SK-N-SH (cell line): Measurements from ENCODE around the gene SLC47A1. TPM values are rescaled to one million over a fixed set of nuclear protein-coding genes. Genes with fewer than 3 reads are reported as not detected.

Experiments used
- CTCF ChIA-PET: fragments of 300-600, 350-600 bp; formaldehyde crosslinking; extraction: SDS; loops from one replicate; lab custom pipeline; 2021; lab: Yijun Ruan, JAX
- POLR2A ChIA-PET: fragments of 350-600 bp; sonication (Branson Sonifier 250); formaldehyde crosslinking; extraction: SDS; loops from one replicate; lab custom pipeline; 2020; ENCODE audit warnings: antibody characterized with exemption, inconsistent platforms; lab: Yijun Ruan, JAX
- DNase-seq: peaks from one replicate; pipeline ENCODE4 v3.0.0; 2012
- H2AFZ ChIP-seq: fragments of 200-600 bp; sonication (generic); 2 replicates; pipeline ENCODE4 v1.8.1; 2016; ENCODE audit warnings: antibody characterized with exemption, mild to moderate bottlenecking, low read depth
- H3F3A ChIP-seq: fragments of 200-600 bp; sonication (generic); replicated peaks from 2 replicates; pipeline ENCODE3; 2016; ENCODE audit warnings: antibody characterized with exemption, mild to moderate bottlenecking; ENCODE audit not compliant: insufficient read depth
- H3K27ac ChIP-seq, 2 experiments: fragments of 200-500 bp in 1 of 2; fragments of 200-600 bp in 1 of 2; sonication (Bioruptor generic) in 1 of 2; sonication (generic), shearing (Covaris generic) in 1 of 2; 2 replicates each; pipeline versions ENCODE4 v1.5.1 to v1.6.1; 2014 to 2016; ENCODE audit warnings: low read depth in 2 of 2, inconsistent platforms in 1 of 2, low read length in 1 of 2, mild to moderate bottlenecking in 1 of 2, mixed read lengths in 1 of 2
- H3K27me3 ChIP-seq: fragments of 200-600 bp; sonication (generic), shearing (Covaris generic); 2 replicates; pipeline ENCODE4 v1.6.1; 2016; ENCODE audit warnings: mixed run types; ENCODE audit not compliant: insufficient read depth
- H3K36me3 ChIP-seq, 2 experiments: fragments of 200-500 bp in 1 of 2; fragments of 200-600 bp in 1 of 2; sonication (Bioruptor generic) in 1 of 2; sonication (generic) in 1 of 2; replicated peaks in 1 of 2; 2 replicates each; pipeline versions ENCODE3 to v1.5.1; 2014 to 2016; ENCODE audit warnings: low read length in 1 of 2, mild to moderate bottlenecking in 1 of 2; ENCODE audit not compliant: insufficient read depth in 2 of 2, control insufficient read depth in 1 of 2
- H3K4me1 ChIP-seq, 2 experiments: fragments of 200-500 bp in 1 of 2; fragments of 200-600 bp in 1 of 2; sonication (Bioruptor generic) in 1 of 2; sonication (generic), shearing (Covaris generic) in 1 of 2; 2 replicates each; pipeline versions ENCODE4 v1.5.1 to v1.6.1; 2014 to 2016; ENCODE audit warnings: low read depth in 1 of 2, low read length in 1 of 2, mixed run types in 1 of 2; ENCODE audit not compliant: insufficient read depth in 2 of 2, control insufficient read depth in 1 of 2
- H3K4me2 ChIP-seq: fragments of 200-600 bp; sonication (generic), shearing (Covaris generic); 2 replicates; pipeline ENCODE4 v1.6.1; 2017; ENCODE audit warnings: mixed run types
- H3K4me3 ChIP-seq, 2 experiments: fragments of 200-500 bp in 1 of 2; fragments of 200-600 bp in 1 of 2; sonication (Bioruptor generic) in 1 of 2; sonication (generic), shearing (Covaris generic) in 1 of 2; 2 replicates each; pipeline versions ENCODE4 v1.5.1 to v1.8.1; 2014 to 2016; ENCODE audit warnings: low read depth in 2 of 2, inconsistent platforms in 1 of 2, low read length in 1 of 2, mild to moderate bottlenecking in 1 of 2, mixed read lengths in 1 of 2, moderate library complexity in 1 of 2
- H3K79me2 ChIP-seq: fragments of 200-600 bp; sonication (generic); 2 replicates; pipeline ENCODE4 v1.8.1; 2017; ENCODE audit warnings: mild to moderate bottlenecking; ENCODE audit not compliant: insufficient read depth
- H3K9ac ChIP-seq: fragments of 200-600 bp; sonication (generic); 2 replicates; pipeline ENCODE4 v1.6.1; 2017; ENCODE audit warnings: mixed run types
- H3K9me2 ChIP-seq: fragments of 200-600 bp; sonication (generic); 2 replicates; pipeline ENCODE4 v1.6.1; 2017; ENCODE audit warnings: mixed run types
- H3K9me3 ChIP-seq: fragments of 200-600 bp; sonication (generic); 2 replicates; pipeline ENCODE4 v1.6.1; 2017; ENCODE audit warnings: mixed run types, mild to moderate bottlenecking, moderate library complexity
- H4K20me1 ChIP-seq: fragments of 200-600 bp; sonication (generic); 2 replicates; pipeline ENCODE4 v1.6.1; 2017; ENCODE audit warnings: mild to moderate bottlenecking, mixed run types; ENCODE audit not compliant: insufficient read depth
- CHD2 ChIP-seq: fragments of 150-350 bp; IDR thresholded peaks from 2 replicates; pipeline ENCODE4 v1.6.1; 2018; ENCODE audit warnings: low read length; ENCODE audit not compliant: partially characterized antibody
- ELF1 ChIP-seq: IDR thresholded peaks from 2 replicates; pipeline ENCODE4 v1.4.0; 2012
- EP300 ChIP-seq, 2 experiments: IDR thresholded peaks; 2 replicates each; pipeline versions ENCODE4 v1.4.0 to v1.6.1; 2012; ENCODE audit warnings: borderline replicate concordance in 1 of 2, low read depth in 1 of 2, low read length in 1 of 2
- EZH2phosphoT487 ChIP-seq: fragments of 200-600 bp; sonication (generic); IDR thresholded peaks from 2 replicates; pipeline ENCODE4 v1.6.1; 2017; ENCODE audit warnings: low read depth, mixed run types, mild to moderate bottlenecking, antibody characterized with exemption, moderate library complexity, borderline replicate concordance
- FOSL2 ChIP-seq: IDR thresholded peaks from 2 replicates; pipeline ENCODE4 v1.4.0; 2012; ENCODE audit warnings: low read depth, mild to moderate bottlenecking, moderate library complexity, borderline replicate concordance
- FOXJ3 ChIP-seq: sonication (generic); formaldehyde crosslinking; IDR thresholded peaks from 2 replicates; pipeline ENCODE4 v1.5.1; 2020; ENCODE audit warnings: mild to moderate bottlenecking, missing genetic modification reagents
- GABPA ChIP-seq: IDR thresholded peaks from 2 replicates; pipeline ENCODE4 v1.4.0; 2012; ENCODE audit warnings: low read depth, mild to moderate bottlenecking
- GATA2 ChIP-seq: sonication (generic); formaldehyde crosslinking; IDR thresholded peaks from 2 replicates; pipeline ENCODE4 v1.5.0; 2020; ENCODE audit warnings: mild to moderate bottlenecking, missing genetic modification reagents
- IRF3 ChIP-seq: fragments of 150-350 bp; IDR thresholded peaks from 2 replicates; pipeline ENCODE4 v1.6.1; 2016; ENCODE audit warnings: mild to moderate bottlenecking, low read depth, low read length
- JUND ChIP-seq: IDR thresholded peaks from 2 replicates; pipeline ENCODE4 v1.4.0; 2012
- MAX ChIP-seq: IDR thresholded peaks from 2 replicates; pipeline ENCODE4 v1.4.0; 2012; ENCODE audit warnings: low read depth
- MEF2A ChIP-seq: IDR thresholded peaks from 2 replicates; pipeline ENCODE4 v1.4.0; 2012; ENCODE audit warnings: low read depth, borderline replicate concordance
- MXI1 ChIP-seq: IDR thresholded peaks from 2 replicates; pipeline ENCODE4 v1.6.1; 2012; ENCODE audit warnings: mild to moderate bottlenecking, low read depth, low read length, improper control_type of control experiment
- NFIC ChIP-seq: IDR thresholded peaks from 2 replicates; pipeline ENCODE4 v1.4.0; 2012; ENCODE audit warnings: borderline replicate concordance
- PBX3 ChIP-seq: IDR thresholded peaks from 2 replicates; pipeline ENCODE4; 2012
- POLR2AphosphoS5 ChIP-seq: IDR thresholded peaks from 2 replicates; pipeline ENCODE4 v1.6.1; 2012; ENCODE audit warnings: low read depth, low read length
- RAD21 ChIP-seq: IDR thresholded peaks from 2 replicates; pipeline ENCODE4 v1.6.1; 2012; ENCODE audit warnings: mild to moderate bottlenecking, low read length
- RCOR1 ChIP-seq: fragments of 150-350 bp; IDR thresholded peaks from 2 replicates; pipeline ENCODE4 v1.6.1; 2017; ENCODE audit warnings: antibody characterized with exemption, low read length
- RFX5 ChIP-seq: IDR thresholded peaks from 2 replicates; pipeline ENCODE4 v1.6.1; 2012; ENCODE audit warnings: mild to moderate bottlenecking, improper control_type of control experiment, low read length
- TAF1 ChIP-seq: IDR thresholded peaks from 2 replicates; pipeline ENCODE4 v1.6.1; 2012; ENCODE audit warnings: low read depth, mild to moderate bottlenecking, low read length, moderate library complexity, borderline replicate concordance
- TCF12 ChIP-seq: IDR thresholded peaks from 2 replicates; pipeline ENCODE4 v1.4.0; 2012
- TEAD4 ChIP-seq: IDR thresholded peaks from 2 replicates; pipeline ENCODE4 v1.4.0; 2012; ENCODE audit warnings: mild to moderate bottlenecking, borderline replicate concordance; ENCODE audit not compliant: insufficient read depth
- ZBTB33 ChIP-seq: IDR thresholded peaks from 2 replicates; pipeline ENCODE4 v1.4.0; 2012; ENCODE audit warnings: low read depth, borderline replicate concordance
- WGBS: methylation state at CpG from one replicate; pipeline ENCODE4 v1.1.6; 2017; ENCODE audit warnings: low lambda C conversion rate; 5-methylcytosine and 5-hydroxymethylcytosine counted together
- polyA plus RNA-seq, 3 experiments: library from polyadenylated mRNA; depleted of rRNA; stranded (reverse); fragments of >200 nt; gene quantifications; 2 replicates each; pipeline ENCODE4 v1.2.3, GENCODE V29; 2012

The SLC47A1 gene
- polyA plus RNA-seq, 1 of the 3 experiments (the other 2 are of a cell fraction): 3.5 TPM

- Histone ChIP-seq H3K27me3 (no peaks in the 10 kb centered on the region), H3K79me2 (no peaks in the 10 kb centered on the region), H3K4me3 (no peak overlapping the region), H3K4me2 (no peak overlapping the region), H3K9ac (no peak overlapping the region), H3K27ac (no peak overlapping the region), H2AFZ (no peak overlapping the region), H3K36me3 (no peaks in the 10 kb centered on the region), H3K9me2 (no peaks in the 10 kb centered on the region), H3K9me3 (no peaks in the 10 kb centered on the region), H3K4me1 (no peaks in the 10 kb centered on the region), H4K20me1 (no peaks in the 10 kb centered on the region), H3F3A (no peaks in the 10 kb centered on the region)
- POLR2A ChIA-PET: no interaction called here
- no peak for DNase-seq
- CTCF ChIA-PET: interaction anchor here (1.6 kb wide), 1 partner anchor 12 kb away, joined by 4 read pairs; no protein-coding TSS in a partner anchor
- 96% methylated on average over 8 of the region's 8 CpGs for WGBS
- TF ChIP-seq TAF1 (no peak), GABPA (no peak), CHD2 (no peak), MEF2A (no peak), EZH2phosphoT487 (no peak), TEAD4 (no peak), RFX5 (no peak), MXI1 (no peak), ZBTB33 (no peak), NFIC (no peak), RAD21 (no peak), MAX (no peak), IRF3 (no peak), JUND (no peak), GATA2 (CRISPR knock-in tag) (no peak), POLR2AphosphoS5 (no peak)
Measured at GRCh38 chr17:19542247-19542646, 8.6 kb downstream of the SLC47A1 start.

GRCh38 chr17:19544366-19544765 is 10.7 kb downstream of the SLC47A1 start:
- H3K4me3 ChIP-seq: no peak overlapping the region
- ChIA-PET CTCF (no interaction called here), POLR2A (interaction anchor here (0.6 kb wide), 1 partner anchor 204 kb away, joined by 3 read pairs; the partner anchor contains the start of gene ALDH3A1)
- H3K9me3 ChIP-seq: no peaks in the 10 kb centered on the region
- H3K4me2 ChIP-seq: no peak overlapping the region
- H3K9ac ChIP-seq: no peak overlapping the region
- no peaks in the 10 kb centered on the region for H3K36me3 ChIP-seq
- DNase-seq: no peak
- H4K20me1 ChIP-seq: no peaks in the 10 kb centered on the region
- no peaks in the 10 kb centered on the region for H3K4me1 ChIP-seq
- H3K27ac ChIP-seq: no peak overlapping the region
- 92% methylated on average over 7 of the region's 8 CpGs for WGBS
- no peaks in the 10 kb centered on the region for H3K27me3 ChIP-seq
- H3K79me2 ChIP-seq: no peaks in the 10 kb centered on the region
- no peak overlapping the region for H2AFZ ChIP-seq
- no peaks in the 10 kb centered on the region for H3K9me2 ChIP-seq
- no peaks in the 10 kb centered on the region for H3F3A ChIP-seq
- TF ChIP-seq FOXJ3 (CRISPR knock-in tag): no peak
- TF ChIP-seq RCOR1: no peak
- no peak for TF ChIP-seq TCF12
- TF ChIP-seq FOSL2: no peak
- no peak for TF ChIP-seq RFX5
- no peak for TF ChIP-seq POLR2AphosphoS5
- TF ChIP-seq EP300 (IDR thresholded peaks at IDR 0.05; ENCODE audit: borderline replicate concordance in 1 of 2, low read depth in 1 of 2, low read length in 1 of 2): no peak
- no peak for TF ChIP-seq IRF3
- TF ChIP-seq PBX3: no peak
- no peak for TF ChIP-seq ELF1
- TF ChIP-seq NFIC: no peak
- no peak for TF ChIP-seq MXI1
- no peak for TF ChIP-seq MEF2A
- no peak for TF ChIP-seq MAX
- no peak for TF ChIP-seq EZH2phosphoT487
